K562 (cell line): ENCODE results near the gene TIPIN. TPM values are rescaled to one million over a fixed set of nuclear protein-coding genes. Genes with fewer than 3 reads are reported as not detected.

Experiments
- GATAD2B ChIP-seq: fragments of 450-650 bp; IDR thresholded peaks from 2 replicates; pipeline ENCODE4 v1.6.1; 2017; ENCODE audit warnings: mild to moderate bottlenecking, borderline replicate concordance
- HMG20B ChIP-seq: fragments of 250-450 bp; sonication (Bioruptor Pico); IDR thresholded peaks from 2 replicates; pipeline ENCODE4 v1.5.0; 2021; ENCODE audit warnings: mild to moderate bottlenecking
- MCM2 ChIP-seq: fragments of 450-650 bp; IDR thresholded peaks from 2 replicates; pipeline ENCODE4 v1.6.1; 2017; ENCODE audit warnings: low read depth, mild to moderate bottlenecking
- MXI1 ChIP-seq: IDR thresholded peaks from 2 replicates; pipeline ENCODE4 v1.6.1; 2011; ENCODE audit warnings: low read depth, mild to moderate bottlenecking, improper control_type of control experiment, low read length
- NR3C1 ChIP-seq: sonication (generic); formaldehyde crosslinking; IDR thresholded peaks from 2 replicates; pipeline ENCODE4 v1.8.1; 2022; ENCODE audit warnings: missing genetic modification reagents
- RNF2 ChIP-seq: sonication (generic); IDR thresholded peaks from 2 replicates; pipeline ENCODE4 v1.6.1; 2016
- SAFB2 ChIP-seq: fragments of 200-400 bp; formaldehyde crosslinking; IDR thresholded peaks from 2 replicates; pipeline ENCODE4 v1.6.1; 2018; ENCODE audit warnings: borderline replicate concordance, low read length, low read depth, moderate library complexity; ENCODE audit not compliant: severe bottlenecking
- ZNF253 ChIP-seq: fragments of 250-450 bp; sonication (Bioruptor Pico); conservative IDR thresholded peaks from 2 replicates; pipeline ENCODE4 v1.6.1; 2021; ENCODE audit warnings: mild to moderate bottlenecking
- ZNF263 ChIP-seq: sonication (generic); formaldehyde crosslinking; IDR thresholded peaks from 2 replicates; pipeline ENCODE4 v1.8.0; 2022; ENCODE audit warnings: mild to moderate bottlenecking, missing genetic modification reagents, borderline replicate concordance
- ZNF77 ChIP-seq: fragments of 250-450 bp; sonication (Bioruptor Pico); IDR thresholded peaks from 2 replicates; pipeline ENCODE4 v1.5.0; 2020
- polyA plus RNA-seq, 8 experiments: library from polyadenylated mRNA; depleted of rRNA in 4 of 8; stranded (reverse) in 5 of 8; unstranded in 3 of 8; fragments of >200 nt; fragmentation: Nextera tagmentation in 2 of 8; fragmentation: Illumina TruSeq in 1 of 8; extraction: Ambion mirVana in 2 of 8; extraction: Trizol in 1 of 8; gene quantifications; 2 replicates each; pipeline versions ENCODE4 v1.2.1 to v1.2.3, GENCODE V29; 2011 to 2014; ENCODE audit warnings: inconsistent platforms in 1 of 8, missing spikeins in 1 of 8
- total RNA-seq, 7 experiments: library from RNA; depleted of rRNA in 6 of 7; stranded (reverse); fragments of >200 nt in 6 of 7; fragmentation: Illumina TruSeq in 2 of 7; extraction: Trizol in 2 of 7; gene quantifications; 2 replicates each; pipeline versions ENCODE4 v1.2.1 to v1.2.3, GENCODE V29; 2011 to 2021; ENCODE audit warnings: low replicate concordance in 1 of 7
- TF ChIP-seq, protein P1 (sequence below): sonication (generic); formaldehyde crosslinking; IDR thresholded peaks from 2 replicates; pipeline ENCODE4 v1.8.0; 2022; ENCODE audit warnings: mild to moderate bottlenecking, missing genetic modification reagents
- TF ChIP-seq, protein P2 (sequence below): fragments of 250-450 bp; sonication (Bioruptor Pico); IDR thresholded peaks from 2 replicates; pipeline ENCODE4 v1.4.0; 2020; ENCODE audit warnings: mild to moderate bottlenecking, moderate library complexity
- TF ChIP-seq, protein P3 (sequence below): fragments of 250-450 bp; sonication (Bioruptor Pico); IDR thresholded peaks from 2 replicates; pipeline ENCODE4 v1.5.0; 2021
- TF ChIP-seq, protein P4 (sequence below): sonication (generic); formaldehyde crosslinking; IDR thresholded peaks from 2 replicates; pipeline ENCODE4 v1.8.0; 2023; ENCODE audit warnings: mild to moderate bottlenecking, missing genetic modification reagents
- TF ChIP-seq, protein P5 (sequence below): fragments of 450-650 bp; IDR thresholded peaks from 2 replicates; pipeline ENCODE4 v1.7.0; 2016; ENCODE audit warnings: borderline replicate concordance

TIPIN gene
- total and polyA plus RNA-seq, 9 of the 15 experiments (the other 6 are each of a cell fraction or from before 2014, with no cell fraction given), result 22.9 to 61.4 (median 42.0) TPM

DNA sequence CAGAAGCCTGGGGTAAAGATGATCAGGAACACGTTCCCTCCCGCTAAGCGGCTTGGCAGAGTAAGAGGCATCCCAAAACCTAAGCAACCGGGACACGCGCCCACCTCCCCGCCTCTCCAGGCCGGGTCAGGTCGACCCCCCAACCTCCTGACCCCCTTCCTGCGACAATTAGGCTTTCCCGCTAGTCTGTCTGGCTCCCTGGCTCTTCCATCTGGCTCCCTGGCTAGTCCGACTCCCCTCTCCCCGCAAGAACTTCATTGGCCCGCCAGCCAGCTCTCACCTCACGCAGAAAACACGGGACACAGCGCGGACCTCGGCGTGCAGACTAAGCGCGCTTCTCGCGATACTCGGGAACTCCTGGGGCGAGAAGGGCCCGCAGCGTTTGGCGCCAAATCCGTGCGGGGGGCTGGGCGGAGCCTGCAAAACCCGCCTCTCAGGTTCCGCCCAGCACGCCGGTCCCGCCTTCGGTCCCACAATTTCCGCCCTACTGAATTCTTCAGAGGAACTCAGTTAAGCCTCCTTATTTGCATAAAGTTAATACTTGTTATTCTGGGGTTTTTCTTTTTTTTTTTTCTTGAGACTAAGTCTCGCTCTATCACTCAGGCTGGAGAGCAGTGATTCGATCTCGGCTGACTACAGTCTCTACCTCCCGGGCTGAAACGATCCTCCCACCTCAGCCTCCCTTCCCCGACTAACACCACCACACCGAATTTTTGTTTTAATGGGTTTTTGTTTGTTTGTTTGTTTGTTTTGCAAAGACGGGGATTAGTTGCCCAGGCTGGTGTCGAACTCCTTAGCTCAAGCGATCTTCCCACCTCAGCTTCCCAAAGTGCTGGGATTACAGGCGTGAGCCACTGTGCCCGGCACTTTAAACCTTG is at the start of gene TIPIN (continued):
- TF ChIP-seq, protein P1, sequence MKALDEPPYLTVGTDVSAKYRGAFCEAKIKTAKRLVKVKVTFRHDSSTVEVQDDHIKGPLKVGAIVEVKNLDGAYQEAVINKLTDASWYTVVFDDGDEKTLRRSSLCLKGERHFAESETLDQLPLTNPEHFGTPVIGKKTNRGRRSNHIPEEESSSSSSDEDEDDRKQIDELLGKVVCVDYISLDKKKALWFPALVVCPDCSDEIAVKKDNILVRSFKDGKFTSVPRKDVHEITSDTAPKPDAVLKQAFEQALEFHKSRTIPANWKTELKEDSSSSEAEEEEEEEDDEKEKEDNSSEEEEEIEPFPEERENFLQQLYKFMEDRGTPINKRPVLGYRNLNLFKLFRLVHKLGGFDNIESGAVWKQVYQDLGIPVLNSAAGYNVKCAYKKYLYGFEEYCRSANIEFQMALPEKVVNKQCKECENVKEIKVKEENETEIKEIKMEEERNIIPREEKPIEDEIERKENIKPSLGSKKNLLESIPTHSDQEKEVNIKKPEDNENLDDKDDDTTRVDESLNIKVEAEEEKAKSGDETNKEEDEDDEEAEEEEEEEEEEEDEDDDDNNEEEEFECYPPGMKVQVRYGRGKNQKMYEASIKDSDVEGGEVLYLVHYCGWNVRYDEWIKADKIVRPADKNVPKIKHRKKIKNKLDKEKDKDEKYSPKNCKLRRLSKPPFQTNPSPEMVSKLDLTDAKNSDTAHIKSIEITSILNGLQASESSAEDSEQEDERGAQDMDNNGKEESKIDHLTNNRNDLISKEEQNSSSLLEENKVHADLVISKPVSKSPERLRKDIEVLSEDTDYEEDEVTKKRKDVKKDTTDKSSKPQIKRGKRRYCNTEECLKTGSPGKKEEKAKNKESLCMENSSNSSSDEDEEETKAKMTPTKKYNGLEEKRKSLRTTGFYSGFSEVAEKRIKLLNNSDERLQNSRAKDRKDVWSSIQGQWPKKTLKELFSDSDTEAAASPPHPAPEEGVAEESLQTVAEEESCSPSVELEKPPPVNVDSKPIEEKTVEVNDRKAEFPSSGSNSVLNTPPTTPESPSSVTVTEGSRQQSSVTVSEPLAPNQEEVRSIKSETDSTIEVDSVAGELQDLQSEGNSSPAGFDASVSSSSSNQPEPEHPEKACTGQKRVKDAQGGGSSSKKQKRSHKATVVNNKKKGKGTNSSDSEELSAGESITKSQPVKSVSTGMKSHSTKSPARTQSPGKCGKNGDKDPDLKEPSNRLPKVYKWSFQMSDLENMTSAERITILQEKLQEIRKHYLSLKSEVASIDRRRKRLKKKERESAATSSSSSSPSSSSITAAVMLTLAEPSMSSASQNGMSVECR (CRISPR knock-in tag), result peak; percentile 62
- TF ChIP-seq ZNF263 (CRISPR knock-in tag), result peak; percentile 61; the same call in 1 of the 2 replicates
- no peak for TF ChIP-seq MCM2
- TF ChIP-seq RNF2, result no peak
- TF ChIP-seq ZNF253, result no peak
- TF ChIP-seq, protein P2, sequence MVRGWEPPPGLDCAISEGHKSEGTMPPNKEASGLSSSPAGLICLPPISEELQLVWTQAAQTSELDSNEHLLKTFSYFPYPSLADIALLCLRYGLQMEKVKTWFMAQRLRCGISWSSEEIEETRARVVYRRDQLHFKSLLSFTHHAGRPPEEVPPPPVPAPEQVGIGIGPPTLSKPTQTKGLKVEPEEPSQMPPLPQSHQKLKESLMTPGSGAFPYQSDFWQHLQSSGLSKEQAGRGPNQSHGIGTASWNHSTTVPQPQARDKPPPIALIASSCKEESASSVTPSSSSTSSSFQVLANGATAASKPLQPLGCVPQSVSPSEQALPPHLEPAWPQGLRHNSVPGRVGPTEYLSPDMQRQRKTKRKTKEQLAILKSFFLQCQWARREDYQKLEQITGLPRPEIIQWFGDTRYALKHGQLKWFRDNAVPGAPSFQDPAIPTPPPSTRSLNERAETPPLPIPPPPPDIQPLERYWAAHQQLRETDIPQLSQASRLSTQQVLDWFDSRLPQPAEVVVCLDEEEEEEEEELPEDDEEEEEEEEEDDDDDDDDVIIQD, result no peak
- TF ChIP-seq, protein P3, sequence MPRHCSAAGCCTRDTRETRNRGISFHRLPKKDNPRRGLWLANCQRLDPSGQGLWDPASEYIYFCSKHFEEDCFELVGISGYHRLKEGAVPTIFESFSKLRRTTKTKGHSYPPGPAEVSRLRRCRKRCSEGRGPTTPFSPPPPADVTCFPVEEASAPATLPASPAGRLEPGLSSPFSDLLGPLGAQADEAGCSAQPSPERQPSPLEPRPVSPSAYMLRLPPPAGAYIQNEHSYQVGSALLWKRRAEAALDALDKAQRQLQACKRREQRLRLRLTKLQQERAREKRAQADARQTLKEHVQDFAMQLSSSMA, result no peak
- TF ChIP-seq GATAD2B, result no peak
- no peak for TF ChIP-seq SAFB2
- peak; percentile 44; the same call in 1 of the 2 replicates for TF ChIP-seq MXI1
- TF ChIP-seq, protein P4, sequence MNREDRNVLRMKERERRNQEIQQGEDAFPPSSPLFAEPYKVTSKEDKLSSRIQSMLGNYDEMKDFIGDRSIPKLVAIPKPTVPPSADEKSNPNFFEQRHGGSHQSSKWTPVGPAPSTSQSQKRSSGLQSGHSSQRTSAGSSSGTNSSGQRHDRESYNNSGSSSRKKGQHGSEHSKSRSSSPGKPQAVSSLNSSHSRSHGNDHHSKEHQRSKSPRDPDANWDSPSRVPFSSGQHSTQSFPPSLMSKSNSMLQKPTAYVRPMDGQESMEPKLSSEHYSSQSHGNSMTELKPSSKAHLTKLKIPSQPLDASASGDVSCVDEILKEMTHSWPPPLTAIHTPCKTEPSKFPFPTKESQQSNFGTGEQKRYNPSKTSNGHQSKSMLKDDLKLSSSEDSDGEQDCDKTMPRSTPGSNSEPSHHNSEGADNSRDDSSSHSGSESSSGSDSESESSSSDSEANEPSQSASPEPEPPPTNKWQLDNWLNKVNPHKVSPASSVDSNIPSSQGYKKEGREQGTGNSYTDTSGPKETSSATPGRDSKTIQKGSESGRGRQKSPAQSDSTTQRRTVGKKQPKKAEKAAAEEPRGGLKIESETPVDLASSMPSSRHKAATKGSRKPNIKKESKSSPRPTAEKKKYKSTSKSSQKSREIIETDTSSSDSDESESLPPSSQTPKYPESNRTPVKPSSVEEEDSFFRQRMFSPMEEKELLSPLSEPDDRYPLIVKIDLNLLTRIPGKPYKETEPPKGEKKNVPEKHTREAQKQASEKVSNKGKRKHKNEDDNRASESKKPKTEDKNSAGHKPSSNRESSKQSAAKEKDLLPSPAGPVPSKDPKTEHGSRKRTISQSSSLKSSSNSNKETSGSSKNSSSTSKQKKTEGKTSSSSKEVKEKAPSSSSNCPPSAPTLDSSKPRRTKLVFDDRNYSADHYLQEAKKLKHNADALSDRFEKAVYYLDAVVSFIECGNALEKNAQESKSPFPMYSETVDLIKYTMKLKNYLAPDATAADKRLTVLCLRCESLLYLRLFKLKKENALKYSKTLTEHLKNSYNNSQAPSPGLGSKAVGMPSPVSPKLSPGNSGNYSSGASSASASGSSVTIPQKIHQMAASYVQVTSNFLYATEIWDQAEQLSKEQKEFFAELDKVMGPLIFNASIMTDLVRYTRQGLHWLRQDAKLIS (CRISPR knock-in tag), result no peak
- no peak for TF ChIP-seq HMG20B (CRISPR knock-in tag)
- no peak for TF ChIP-seq ZNF77 (CRISPR knock-in tag)
- TF ChIP-seq, protein P5, sequence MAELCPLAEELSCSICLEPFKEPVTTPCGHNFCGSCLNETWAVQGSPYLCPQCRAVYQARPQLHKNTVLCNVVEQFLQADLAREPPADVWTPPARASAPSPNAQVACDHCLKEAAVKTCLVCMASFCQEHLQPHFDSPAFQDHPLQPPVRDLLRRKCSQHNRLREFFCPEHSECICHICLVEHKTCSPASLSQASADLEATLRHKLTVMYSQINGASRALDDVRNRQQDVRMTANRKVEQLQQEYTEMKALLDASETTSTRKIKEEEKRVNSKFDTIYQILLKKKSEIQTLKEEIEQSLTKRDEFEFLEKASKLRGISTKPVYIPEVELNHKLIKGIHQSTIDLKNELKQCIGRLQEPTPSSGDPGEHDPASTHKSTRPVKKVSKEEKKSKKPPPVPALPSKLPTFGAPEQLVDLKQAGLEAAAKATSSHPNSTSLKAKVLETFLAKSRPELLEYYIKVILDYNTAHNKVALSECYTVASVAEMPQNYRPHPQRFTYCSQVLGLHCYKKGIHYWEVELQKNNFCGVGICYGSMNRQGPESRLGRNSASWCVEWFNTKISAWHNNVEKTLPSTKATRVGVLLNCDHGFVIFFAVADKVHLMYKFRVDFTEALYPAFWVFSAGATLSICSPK, result no peak
- TF ChIP-seq NR3C1 (CRISPR knock-in tag), result no peak
